ENCODE data around the gene ZNF160.

The ZNF160 gene

GRCh38 chr19:53088091-53088490 lies 15.1 kb downstream of the ZNF160 start:
- H3K9me3 ChIP-seq (ENCODE audit: low read length) = no peaks in the 10 kb centered on the region
- no peak overlapping the region for H3K27ac ChIP-seq (ENCODE audit: low read depth, low read length)
- peaks cover 68% of the 10 kb centered on the region for H3K36me3 ChIP-seq (ENCODE audit: insufficient read depth, low read length)
- H3K4me3 ChIP-seq (ENCODE audit: low read depth in 1 of 2, low read length in 2 of 2) = no peak overlapping the region
- no peaks in the 10 kb centered on the region for H3K27me3 ChIP-seq (ENCODE audit: control insufficient read depth in 1 of 2, insufficient read depth in 2 of 2, low read length in 2 of 2)
- no peaks in the 10 kb centered on the region for H3K4me1 ChIP-seq (ENCODE audit: insufficient read depth, low read length)
- H3K9ac ChIP-seq (ENCODE audit: low read length) = no peak overlapping the region

GRCh38 chr19:53086949-53087348 lies 16.3 kb downstream of the ZNF160 start:
- Histone ChIP-seq H3K36me3 (ENCODE audit: insufficient read depth, low read length) (peaks cover 72% of the 10 kb centered on the region), H3K9me3 (ENCODE audit: low read length) (no peaks in the 10 kb centered on the region), H3K4me1 (ENCODE audit: insufficient read depth, low read length) (no peaks in the 10 kb centered on the region), H3K9ac (ENCODE audit: low read length) (no peak overlapping the region), H3K27ac (ENCODE audit: low read depth, low read length) (no peak overlapping the region), H3K4me3 (ENCODE audit: low read depth in 1 of 2, low read length in 2 of 2) (no peak overlapping the region), H3K27me3 (ENCODE audit: control insufficient read depth in 1 of 2, insufficient read depth in 2 of 2, low read length in 2 of 2) (no peaks in the 10 kb centered on the region)

DNA sequence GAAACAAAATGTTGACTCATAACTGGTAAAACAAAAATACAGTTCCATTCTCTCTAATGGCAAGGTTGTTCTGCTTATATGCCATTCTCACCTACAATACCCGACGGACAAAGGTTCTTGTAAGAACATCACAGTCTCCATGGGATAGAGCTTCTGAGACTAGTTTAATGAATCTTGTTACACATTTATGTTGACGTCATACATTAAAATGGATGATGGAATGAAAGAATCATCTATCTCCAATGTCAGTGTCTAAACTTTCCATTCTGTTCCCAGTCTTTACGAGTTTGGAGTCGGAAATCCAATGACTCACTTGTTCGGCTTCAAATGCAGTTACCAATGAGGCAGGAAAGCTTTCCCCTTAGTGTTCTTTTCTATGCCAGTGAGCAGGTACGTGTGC lies 17.7 kb downstream of the ZNF160 start:
- no peak overlapping the region for H3K4me3 ChIP-seq (ENCODE audit: low read depth in 1 of 2, low read length in 2 of 2)
- no peaks in the 10 kb centered on the region for H3K27me3 ChIP-seq (ENCODE audit: control insufficient read depth in 1 of 2, insufficient read depth in 2 of 2, low read length in 2 of 2)
- H3K27ac ChIP-seq (ENCODE audit: low read depth, low read length) = no peak overlapping the region
- peaks cover 60% of the 10 kb centered on the region for H3K36me3 ChIP-seq (ENCODE audit: insufficient read depth, low read length)
- no peak overlapping the region for H3K9ac ChIP-seq (ENCODE audit: low read length)
- no peaks in the 10 kb centered on the region for H3K4me1 ChIP-seq (ENCODE audit: insufficient read depth, low read length)
- H3K9me3 ChIP-seq (ENCODE audit: low read length) = no peaks in the 10 kb centered on the region

DNA sequence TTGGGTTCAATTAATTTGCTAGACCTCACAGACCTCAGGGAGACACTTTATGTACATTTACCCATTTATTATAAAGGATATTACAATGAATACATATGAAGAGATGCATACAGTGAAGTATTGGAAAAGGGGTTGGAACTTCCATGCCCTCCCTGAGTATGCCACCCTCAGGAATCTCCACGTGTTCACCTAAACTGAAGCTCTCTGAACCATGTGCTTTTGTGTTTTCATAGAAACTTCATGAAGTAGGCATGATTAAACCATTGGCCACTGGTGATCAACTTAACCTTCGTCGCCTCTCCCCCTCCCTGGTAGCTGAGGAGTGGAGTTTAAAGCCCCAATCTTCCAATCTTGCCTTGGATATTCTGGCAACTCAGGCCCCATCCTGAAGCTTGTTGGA lies 20.3 kb downstream of the ZNF160 start:
- H3K27me3 ChIP-seq (ENCODE audit: control insufficient read depth in 1 of 2, insufficient read depth in 2 of 2, low read length in 2 of 2) = no peaks in the 10 kb centered on the region
- H3K9ac ChIP-seq (ENCODE audit: low read length) = no peak overlapping the region
- H3K27ac ChIP-seq (ENCODE audit: low read depth, low read length) = no peak overlapping the region
- H3K4me3 ChIP-seq (ENCODE audit: low read depth in 1 of 2, low read length in 2 of 2) = no peak overlapping the region
- H3K9me3 ChIP-seq (ENCODE audit: low read length) = no peaks in the 10 kb centered on the region
- H3K4me1 ChIP-seq (ENCODE audit: insufficient read depth, low read length) = no peaks in the 10 kb centered on the region
- peaks cover 39% of the 10 kb centered on the region for H3K36me3 ChIP-seq (ENCODE audit: insufficient read depth, low read length)

DNA sequence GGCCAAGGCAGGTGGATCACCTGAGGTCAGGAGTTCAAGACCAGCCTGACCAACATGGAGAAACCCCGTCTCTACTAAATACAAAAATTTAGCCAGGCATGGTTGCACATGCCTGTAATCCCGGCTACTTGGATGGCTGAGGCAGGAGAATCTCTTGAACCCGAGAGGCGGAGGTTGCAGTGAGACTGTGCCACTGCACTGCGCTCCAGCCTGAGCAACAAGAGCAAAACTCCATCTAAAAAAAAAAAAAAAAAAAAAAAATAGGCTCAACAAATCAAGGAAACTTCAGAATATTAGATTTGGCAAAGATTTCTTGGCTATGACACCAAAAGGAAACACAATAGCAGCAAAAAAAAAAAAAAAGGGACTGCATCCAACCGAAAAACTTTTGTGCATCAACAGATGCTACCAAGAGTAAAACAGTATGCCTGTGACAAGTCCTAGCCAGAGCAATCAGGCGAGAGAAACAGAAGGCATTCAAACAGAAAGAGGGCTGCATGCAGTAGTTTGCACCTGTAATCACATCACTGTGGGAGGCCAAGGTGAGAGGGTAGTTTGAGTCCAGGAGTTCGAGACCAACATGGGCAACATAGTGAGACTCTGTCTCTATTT lies 23.8 kb downstream of the ZNF160 start:
- H3K4me3 ChIP-seq (ENCODE audit: low read depth in 1 of 2, low read length in 2 of 2) = no peak overlapping the region
- H3K27ac ChIP-seq (ENCODE audit: low read depth, low read length) = no peak overlapping the region
- H3K27me3 ChIP-seq (ENCODE audit: control insufficient read depth in 1 of 2, insufficient read depth in 2 of 2, low read length in 2 of 2) = no peaks in the 10 kb centered on the region
- H3K9ac ChIP-seq (ENCODE audit: low read length) = no peak overlapping the region
- peaks cover 25% of the 10 kb centered on the region for H3K36me3 ChIP-seq (ENCODE audit: insufficient read depth, low read length)
- no peaks in the 10 kb centered on the region for H3K4me1 ChIP-seq (ENCODE audit: insufficient read depth, low read length)
- H3K9me3 ChIP-seq (ENCODE audit: low read length) = no peaks in the 10 kb centered on the region

GRCh38 chr19:53078668-53079067 lies 24.6 kb downstream of the ZNF160 start:
- Histone ChIP-seq H3K9ac (ENCODE audit: low read length) (no peak overlapping the region), H3K4me1 (ENCODE audit: insufficient read depth, low read length) (no peaks in the 10 kb centered on the region), H3K36me3 (ENCODE audit: insufficient read depth, low read length) (peaks cover 26% of the 10 kb centered on the region), H3K27me3 (ENCODE audit: control insufficient read depth in 1 of 2, insufficient read depth in 2 of 2, low read length in 2 of 2) (no peaks in the 10 kb centered on the region), H3K4me3 (ENCODE audit: low read depth in 1 of 2, low read length in 2 of 2) (no peak overlapping the region), H3K27ac (ENCODE audit: low read depth, low read length) (no peak overlapping the region), H3K9me3 (ENCODE audit: low read length) (no peaks in the 10 kb centered on the region)

DNA sequence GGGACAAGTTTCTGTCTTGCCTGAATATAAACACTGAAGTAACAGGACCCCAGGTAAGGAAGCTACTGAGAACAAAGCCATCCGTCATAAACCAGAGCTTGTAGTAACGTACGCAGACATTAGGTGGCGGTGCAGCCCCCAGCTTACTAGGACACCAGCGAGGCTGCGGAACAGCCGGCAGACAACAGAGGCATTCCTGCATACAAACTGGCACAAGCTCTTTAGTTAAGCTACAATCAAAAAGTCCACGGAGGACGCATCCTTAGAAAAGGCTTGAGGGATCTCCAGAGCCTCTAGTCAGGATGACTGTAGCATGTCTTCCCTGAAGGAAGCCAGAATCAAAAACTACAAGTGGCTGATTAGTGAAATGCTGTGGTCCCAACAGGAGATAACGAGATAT lies 26.2 kb downstream of the ZNF160 start:
- Histone ChIP-seq H3K4me3 (ENCODE audit: low read depth in 1 of 2, low read length in 2 of 2) (no peak overlapping the region), H3K27me3 (ENCODE audit: control insufficient read depth in 1 of 2, insufficient read depth in 2 of 2, low read length in 2 of 2) (no peaks in the 10 kb centered on the region), H3K4me1 (ENCODE audit: insufficient read depth, low read length) (no peaks in the 10 kb centered on the region), H3K36me3 (ENCODE audit: insufficient read depth, low read length) (peaks cover 36% of the 10 kb centered on the region), H3K9ac (ENCODE audit: low read length) (no peak overlapping the region), H3K27ac (ENCODE audit: low read depth, low read length) (no peak overlapping the region), H3K9me3 (ENCODE audit: low read length) (no peaks in the 10 kb centered on the region)

DNA sequence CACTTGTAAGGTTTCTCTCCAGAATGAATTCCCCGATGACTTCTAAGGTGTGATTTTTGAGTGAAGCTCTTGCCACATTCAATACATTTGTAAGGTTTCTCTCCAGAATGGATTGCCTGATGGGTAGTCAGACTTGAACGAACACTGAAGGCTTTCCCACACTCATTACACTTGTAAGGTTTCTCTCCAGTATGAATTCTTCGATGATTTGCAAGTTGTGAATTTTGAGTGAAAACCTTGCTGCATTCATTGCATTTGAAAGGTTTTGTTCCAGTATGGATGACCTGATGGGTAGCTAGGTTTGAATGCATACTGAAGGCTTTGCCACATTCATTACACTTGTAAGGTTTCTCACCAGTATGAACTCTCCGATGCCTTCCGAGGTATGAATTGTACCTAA lies 34.4 kb downstream of the ZNF160 start:
- Histone ChIP-seq H3K9me3 (ENCODE audit: low read length) (peaks cover 28% of the 10 kb centered on the region), H3K36me3 (ENCODE audit: insufficient read depth, low read length) (peaks cover 46% of the 10 kb centered on the region), H3K4me1 (ENCODE audit: insufficient read depth, low read length) (no peaks in the 10 kb centered on the region), H3K9ac (ENCODE audit: low read length) (no peak overlapping the region), H3K4me3 (ENCODE audit: low read depth in 1 of 2, low read length in 2 of 2) (peak overlapping the region in 1 of 2 donors; percentile 6), H3K27ac (ENCODE audit: low read depth, low read length) (no peak overlapping the region), H3K27me3 (ENCODE audit: control insufficient read depth in 1 of 2, insufficient read depth in 2 of 2, low read length in 2 of 2) (no peaks in the 10 kb centered on the region)

- peaks cover 28% of the 10 kb centered on the region for H3K9me3 ChIP-seq (ENCODE audit: low read length)
- H3K36me3 ChIP-seq (ENCODE audit: insufficient read depth, low read length) = peaks cover 42% of the 10 kb centered on the region
Observed at GRCh38 chr19:53068199-53068598, 35.0 kb downstream of the ZNF160 start.

GRCh38 chr19:53057904-53058580 lies 45.2 kb downstream of the ZNF160 start:
- H3K4me3 ChIP-seq (ENCODE audit: low read depth in 1 of 2, low read length in 2 of 2) = no peak overlapping the region
- no peak overlapping the region for H3K9ac ChIP-seq (ENCODE audit: low read length)
- H3K27ac ChIP-seq (ENCODE audit: low read depth, low read length) = no peak overlapping the region
- peaks cover 2% of the 10 kb centered on the region for H3K9me3 ChIP-seq (ENCODE audit: low read length)
- no peaks in the 10 kb centered on the region for H3K4me1 ChIP-seq (ENCODE audit: insufficient read depth, low read length)
- H3K27me3 ChIP-seq (ENCODE audit: control insufficient read depth in 1 of 2, insufficient read depth in 2 of 2, low read length in 2 of 2) = peaks cover 7 to 20% of the 10 kb centered on the region in 2 donors
- no peaks in the 10 kb centered on the region for H3K36me3 ChIP-seq (ENCODE audit: insufficient read depth, low read length)

More at GRCh38 chr19:53068199-53068598, 35.0 kb downstream of the ZNF160 start:
- Histone ChIP-seq H3K9ac (ENCODE audit: low read length) (no peak overlapping the region), H3K4me1 (ENCODE audit: insufficient read depth, low read length) (no peaks in the 10 kb centered on the region), H3K27ac (ENCODE audit: low read depth, low read length) (no peak overlapping the region), H3K4me3 (ENCODE audit: low read depth in 1 of 2, low read length in 2 of 2) (peak overlapping the region in 1 of 2 donors; percentile 8), H3K27me3 (ENCODE audit: control insufficient read depth in 1 of 2, insufficient read depth in 2 of 2, low read length in 2 of 2) (no peaks in the 10 kb centered on the region)

GRCh38 chr19:53055117-53055516 lies 48.1 kb downstream of the ZNF160 start:
- Histone ChIP-seq H3K4me3 (ENCODE audit: low read depth in 1 of 2, low read length in 2 of 2) (no peak overlapping the region), H3K27ac (ENCODE audit: low read depth, low read length) (no peak overlapping the region), H3K36me3 (ENCODE audit: insufficient read depth, low read length) (no peaks in the 10 kb centered on the region), H3K9ac (ENCODE audit: low read length) (no peak overlapping the region), H3K4me1 (ENCODE audit: insufficient read depth, low read length) (no peaks in the 10 kb centered on the region), H3K9me3 (ENCODE audit: low read length) (no peaks in the 10 kb centered on the region), H3K27me3 (ENCODE audit: control insufficient read depth in 1 of 2, insufficient read depth in 2 of 2, low read length in 2 of 2) (peaks cover 7 to 20% of the 10 kb centered on the region in 2 donors)

DNA sequence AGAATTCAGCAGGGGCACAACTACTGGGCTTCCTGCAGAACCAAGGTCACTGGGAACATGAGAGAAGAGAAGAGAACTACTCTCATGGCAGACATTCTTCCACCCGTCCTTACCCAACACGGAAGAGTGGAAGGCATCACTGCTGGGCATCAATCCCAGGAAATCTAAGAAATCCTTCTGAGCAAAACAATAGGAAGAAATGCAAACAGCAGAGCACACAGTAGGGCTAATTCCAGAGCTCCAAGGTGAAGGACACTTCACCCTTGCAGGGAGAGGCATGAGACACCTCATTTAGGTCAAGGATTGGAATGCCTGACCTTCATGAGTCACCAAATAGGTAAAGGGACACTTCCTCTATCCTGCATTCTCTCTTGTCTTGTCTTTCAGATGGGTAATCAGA lies 55.8 kb downstream of the ZNF160 start:
- H3K4me1 ChIP-seq (ENCODE audit: insufficient read depth, low read length) = no peaks in the 10 kb centered on the region
- no peak overlapping the region for H3K4me3 ChIP-seq (ENCODE audit: low read depth in 1 of 2, low read length in 2 of 2)
- no peaks in the 10 kb centered on the region for H3K36me3 ChIP-seq (ENCODE audit: insufficient read depth, low read length)
- no peak overlapping the region for H3K9ac ChIP-seq (ENCODE audit: low read length)
- H3K27ac ChIP-seq (ENCODE audit: low read depth, low read length) = no peak overlapping the region
- H3K9me3 ChIP-seq (ENCODE audit: low read length) = no peaks in the 10 kb centered on the region
- no peaks in the 10 kb centered on the region for H3K27me3 ChIP-seq (ENCODE audit: control insufficient read depth in 1 of 2, insufficient read depth in 2 of 2, low read length in 2 of 2)

Data from muscle layer of colon (tissue), 2 donors.